Panc1 (cell line): ENCODE measurements around the gene KDM4B. TPM values are rescaled to one million over a fixed set of nuclear protein-coding genes. Genes with fewer than 3 reads are reported as not detected.

ENCODE experiments used
- ATAC-seq: fragments of 200-7000 bp; cut with Tn5 transposase; 2 replicates; pipeline ENCODE4 v1.9.1; 2020; ENCODE audit warnings: mild to moderate bottlenecking, moderate library complexity
- BruUV-seq: library from RNA; stranded (reverse); fragments of 400-500 nt; replicated peaks from 2 replicates; lab custom pipeline; 2021; lab: Mats Ljungman, UMichigan
- CTCF ChIA-PET: fragments of 300-600 bp; sonication (Branson Sonifier 250); formaldehyde crosslinking; loops from one replicate; lab custom pipeline; 2022; ENCODE audit warnings: antibody characterized with exemption; lab: Charles Lee
- POLR2A ChIA-PET: fragments of 300-600 bp; sonication (Branson Sonifier 250); formaldehyde crosslinking; loops from one replicate; lab custom pipeline; 2022; ENCODE audit warnings: antibody characterized with exemption; lab: Charles Lee
- DNase-seq: peaks from one replicate; pipeline ENCODE4 v3.0.0-alpha.2; 2010; ENCODE audit warnings: low read depth, low spot score
- H3K27ac ChIP-seq: 2 replicates; pipeline ENCODE4 v1.5.1; 2011; ENCODE audit warnings: mild to moderate bottlenecking, low read length, inconsistent platforms
- H3K27me3 ChIP-seq: fragments of 200-500 bp; sonication (Bioruptor generic); 2 replicates; pipeline ENCODE4 v1.6.0; 2014; ENCODE audit warnings: low read length, inconsistent platforms; ENCODE audit not compliant: control insufficient read depth, insufficient read depth
- H3K36me3 ChIP-seq: fragments of 200-500 bp; sonication (Bioruptor generic); 2 replicates; pipeline ENCODE4 v1.5.1; 2014; ENCODE audit warnings: inconsistent platforms, mild to moderate bottlenecking, low read length, moderate library complexity; ENCODE audit not compliant: control insufficient read depth, insufficient read depth
- H3K4me1 ChIP-seq: 2 replicates; pipeline ENCODE4 v1.5.1; 2011; ENCODE audit warnings: inconsistent platforms, mild to moderate bottlenecking, low read length, moderate library complexity; ENCODE audit not compliant: control insufficient read depth, insufficient read depth
- H3K4me3 ChIP-seq, 2 experiments: 2 replicates each; pipeline ENCODE4 v1.5.1; 2011 to 2012; ENCODE audit warnings: low read depth in 2 of 2, low read length in 2 of 2, mild to moderate bottlenecking in 2 of 2, inconsistent platforms in 1 of 2, moderate library complexity in 1 of 2
- H3K9me3 ChIP-seq: fragments of 200-500 bp; sonication (Bioruptor generic); 2 replicates; pipeline ENCODE4 v1.5.1; 2014; ENCODE audit warnings: low read depth, mild to moderate bottlenecking, inconsistent platforms, low read length, moderate library complexity; ENCODE audit not compliant: control insufficient read depth, insufficient read depth
- POLR2AphosphoS5 ChIP-seq: IDR thresholded peaks from 2 replicates; pipeline ENCODE4 v1.6.1; 2012; ENCODE audit warnings: mild to moderate bottlenecking, low read depth, low read length, moderate library complexity
- SIN3A ChIP-seq: IDR thresholded peaks from 2 replicates; pipeline ENCODE4 v1.6.1; 2012; ENCODE audit warnings: low read depth, mild to moderate bottlenecking, low read length, moderate library complexity, borderline replicate concordance; ENCODE audit not compliant: insufficient read depth
- TCF7L2 ChIP-seq: IDR thresholded peaks from 2 replicates; pipeline ENCODE4 v1.6.1; 2011; ENCODE audit warnings: mild to moderate bottlenecking, low read depth, low read length, inconsistent platforms
- in situ Hi-C: cut with HindIII; loops from 2 replicates; pipeline ENCODE4 v1.10.0; 2016; ENCODE audit warnings: low sequenced_read_pairs, low pct_unique_long_range_greater_than_20kb
- intact Hi-C: fragments of 100-400 bp; cut with micrococcal nuclease; formaldehyde crosslinking; loops from one replicate; pipeline ENCODE4 v1.10.0; 2022; ENCODE audit not compliant: unreplicated experiment
- total RNA-seq: library from RNA; stranded (reverse); gene quantifications from one replicate; pipeline ENCODE4 v1.2.1, GENCODE V29; 2021; ENCODE audit not compliant: unreplicated experiment
- TF ChIP-seq, protein P1 (sequence below), 2 experiments: IDR thresholded peaks; 2 replicates each; pipeline ENCODE4 v1.6.1; 2011 to 2012; ENCODE audit warnings: low read depth in 2 of 2, control low read depth in 1 of 2, low read length in 1 of 2, mild to moderate bottlenecking in 1 of 2, moderate library complexity in 1 of 2; ENCODE audit not compliant: insufficient read depth in 1 of 2
- TF ChIP-seq, protein P2 (sequence below): fragments of 450-650 bp; IDR thresholded peaks from 2 replicates; pipeline ENCODE4 v1.5.1; 2017; ENCODE audit warnings: mild to moderate bottlenecking

Gene KDM4B
- total RNA-seq, 1 experiment from 2014 or later = 18.4 TPM

DNA sequence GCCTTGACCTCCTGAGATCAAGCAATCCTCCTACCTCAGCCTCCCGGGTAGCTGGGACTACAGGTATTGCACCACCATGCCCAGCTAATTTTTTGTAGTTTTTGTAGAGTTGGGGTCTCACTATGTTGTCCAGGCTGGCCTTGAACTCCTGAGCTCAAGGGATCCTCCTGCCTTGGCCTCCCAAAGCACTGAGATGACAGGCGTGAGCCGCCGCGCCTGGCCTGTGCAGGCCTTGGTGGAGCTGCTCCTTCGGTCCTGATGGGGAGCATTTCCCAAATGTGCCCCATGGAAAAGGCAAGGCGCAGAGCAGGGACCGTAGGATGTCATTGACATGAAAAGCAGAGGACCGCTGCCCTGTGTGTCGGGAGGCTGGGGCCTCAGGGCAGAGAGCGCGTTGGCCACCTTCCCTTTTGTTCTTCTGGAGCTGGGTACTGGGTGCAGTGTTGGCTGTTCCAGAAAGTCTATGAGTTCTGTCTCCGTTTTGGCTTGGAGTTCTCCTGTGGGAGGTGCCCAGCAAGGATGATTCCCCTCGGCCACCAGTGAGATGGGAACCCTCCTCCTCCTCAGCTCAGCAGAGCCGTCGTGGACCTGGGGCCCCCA, 128.5 kb downstream of the KDM4B start:
- no peak for TF ChIP-seq POLR2AphosphoS5
- TF ChIP-seq, protein P1, sequence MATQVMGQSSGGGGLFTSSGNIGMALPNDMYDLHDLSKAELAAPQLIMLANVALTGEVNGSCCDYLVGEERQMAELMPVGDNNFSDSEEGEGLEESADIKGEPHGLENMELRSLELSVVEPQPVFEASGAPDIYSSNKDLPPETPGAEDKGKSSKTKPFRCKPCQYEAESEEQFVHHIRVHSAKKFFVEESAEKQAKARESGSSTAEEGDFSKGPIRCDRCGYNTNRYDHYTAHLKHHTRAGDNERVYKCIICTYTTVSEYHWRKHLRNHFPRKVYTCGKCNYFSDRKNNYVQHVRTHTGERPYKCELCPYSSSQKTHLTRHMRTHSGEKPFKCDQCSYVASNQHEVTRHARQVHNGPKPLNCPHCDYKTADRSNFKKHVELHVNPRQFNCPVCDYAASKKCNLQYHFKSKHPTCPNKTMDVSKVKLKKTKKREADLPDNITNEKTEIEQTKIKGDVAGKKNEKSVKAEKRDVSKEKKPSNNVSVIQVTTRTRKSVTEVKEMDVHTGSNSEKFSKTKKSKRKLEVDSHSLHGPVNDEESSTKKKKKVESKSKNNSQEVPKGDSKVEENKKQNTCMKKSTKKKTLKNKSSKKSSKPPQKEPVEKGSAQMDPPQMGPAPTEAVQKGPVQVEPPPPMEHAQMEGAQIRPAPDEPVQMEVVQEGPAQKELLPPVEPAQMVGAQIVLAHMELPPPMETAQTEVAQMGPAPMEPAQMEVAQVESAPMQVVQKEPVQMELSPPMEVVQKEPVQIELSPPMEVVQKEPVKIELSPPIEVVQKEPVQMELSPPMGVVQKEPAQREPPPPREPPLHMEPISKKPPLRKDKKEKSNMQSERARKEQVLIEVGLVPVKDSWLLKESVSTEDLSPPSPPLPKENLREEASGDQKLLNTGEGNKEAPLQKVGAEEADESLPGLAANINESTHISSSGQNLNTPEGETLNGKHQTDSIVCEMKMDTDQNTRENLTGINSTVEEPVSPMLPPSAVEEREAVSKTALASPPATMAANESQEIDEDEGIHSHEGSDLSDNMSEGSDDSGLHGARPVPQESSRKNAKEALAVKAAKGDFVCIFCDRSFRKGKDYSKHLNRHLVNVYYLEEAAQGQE (IDR thresholded peaks at IDR 0.05; ENCODE audit: insufficient read depth in 1 of 2, low read depth in 2 of 2, low read length in 1 of 2) = no peak
- no peak for TF ChIP-seq TCF7L2
- no peak for TF ChIP-seq SIN3A
- TF ChIP-seq, protein P2, sequence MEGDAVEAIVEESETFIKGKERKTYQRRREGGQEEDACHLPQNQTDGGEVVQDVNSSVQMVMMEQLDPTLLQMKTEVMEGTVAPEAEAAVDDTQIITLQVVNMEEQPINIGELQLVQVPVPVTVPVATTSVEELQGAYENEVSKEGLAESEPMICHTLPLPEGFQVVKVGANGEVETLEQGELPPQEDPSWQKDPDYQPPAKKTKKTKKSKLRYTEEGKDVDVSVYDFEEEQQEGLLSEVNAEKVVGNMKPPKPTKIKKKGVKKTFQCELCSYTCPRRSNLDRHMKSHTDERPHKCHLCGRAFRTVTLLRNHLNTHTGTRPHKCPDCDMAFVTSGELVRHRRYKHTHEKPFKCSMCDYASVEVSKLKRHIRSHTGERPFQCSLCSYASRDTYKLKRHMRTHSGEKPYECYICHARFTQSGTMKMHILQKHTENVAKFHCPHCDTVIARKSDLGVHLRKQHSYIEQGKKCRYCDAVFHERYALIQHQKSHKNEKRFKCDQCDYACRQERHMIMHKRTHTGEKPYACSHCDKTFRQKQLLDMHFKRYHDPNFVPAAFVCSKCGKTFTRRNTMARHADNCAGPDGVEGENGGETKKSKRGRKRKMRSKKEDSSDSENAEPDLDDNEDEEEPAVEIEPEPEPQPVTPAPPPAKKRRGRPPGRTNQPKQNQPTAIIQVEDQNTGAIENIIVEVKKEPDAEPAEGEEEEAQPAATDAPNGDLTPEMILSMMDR = no peak

DNA sequence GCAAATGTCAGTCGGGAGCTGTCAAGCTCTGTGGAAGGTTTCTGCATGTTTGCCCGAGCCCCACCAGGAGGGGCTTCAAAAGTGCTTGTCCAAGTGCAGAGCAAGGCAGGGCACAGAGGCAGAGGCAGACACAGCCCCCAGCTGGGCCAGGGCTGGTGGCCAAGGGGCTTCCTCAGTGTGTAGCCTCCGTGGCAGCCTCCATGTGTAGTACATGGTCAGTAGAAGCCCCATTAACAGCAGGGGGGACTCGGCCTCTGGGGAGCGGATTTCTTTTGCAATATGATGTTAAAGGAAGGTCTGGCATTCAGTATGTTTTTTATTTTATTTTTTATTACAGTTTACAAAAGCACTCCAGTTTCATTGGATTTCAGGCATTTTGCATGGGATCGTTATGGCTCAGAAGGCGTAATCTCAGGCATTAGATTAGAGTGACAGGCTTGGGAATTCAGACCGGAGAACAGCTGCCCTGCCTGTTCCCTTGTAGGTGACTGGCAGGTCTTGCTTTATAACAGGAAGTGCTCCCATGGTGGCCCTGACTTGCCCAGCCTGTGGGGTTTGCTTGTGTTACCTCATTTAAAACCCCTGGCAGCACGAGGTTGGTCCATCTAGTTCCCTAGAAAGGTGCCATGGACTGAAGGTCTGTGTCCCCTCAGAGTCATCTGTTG, 129.2 kb downstream of the KDM4B start:
- TF ChIP-seq SIN3A (no peak), TCF7L2 (no peak), POLR2AphosphoS5 (no peak)
- TF ChIP-seq, protein P1 (IDR thresholded peaks at IDR 0.05; ENCODE audit: insufficient read depth in 1 of 2, low read depth in 2 of 2, low read length in 1 of 2) = no peak
- TF ChIP-seq, protein P2 = no peak
- Histone ChIP-seq H3K36me3 (no peaks in the 10 kb centered on the region), H3K27ac (no peak overlapping the region), H3K4me1 (no peaks in the 10 kb centered on the region), H3K9me3 (no peaks in the 10 kb centered on the region), H3K27me3 (no peaks in the 10 kb centered on the region), H3K4me3 (no peak overlapping the region)
- intact Hi-C loops = no loop called here
- DNase-seq (no peak), ATAC-seq (no peak)
- in situ Hi-C loops = no loop called here
- CTCF ChIA-PET = no interaction called here
- no TSS peak for BruUV-seq
- POLR2A ChIA-PET = no interaction called here

More for the DNA sequence above, 128.5 kb downstream of the KDM4B start:
- H3K36me3 ChIP-seq = no peaks in the 10 kb centered on the region
- H3K9me3 ChIP-seq = no peaks in the 10 kb centered on the region
- CTCF ChIA-PET = no interaction called here
- H3K27ac ChIP-seq = no peak overlapping the region
- ATAC-seq (no peak), DNase-seq (no peak)
- no TSS peak for BruUV-seq
- no peaks in the 10 kb centered on the region for H3K27me3 ChIP-seq
- in situ Hi-C loops (no loop called here), intact Hi-C loops (no loop called here)
- no peak overlapping the region for H3K4me3 ChIP-seq
- H3K4me1 ChIP-seq = no peaks in the 10 kb centered on the region
- POLR2A ChIA-PET = no interaction called here
